NCI-H2107 treated with DMSO at 0.1 percent for 48 hours (cell line): ENCODE results near the gene ELOB.

Experiments used
- DNase-seq: peaks from one replicate; lab custom pipeline; 2025; ENCODE audit not compliant: unreplicated experiment; lab: John Stamatoyannopoulos, UW

The ELOB gene

GRCh38 chr16:2784358-2785100, 7.4 kb upstream of the ELOB start:
- DNase-seq, result no peak

- DNase-seq, result no peak
Measured at GRCh38 chr16:2783581-2784357, 6.7 kb upstream of the ELOB start.

- DNase-seq, result no peak
Measured at GRCh38 chr16:2782583-2783351, 5.7 kb upstream of the ELOB start.

GRCh38 chr16:2779978-2780898, 3.2 kb upstream of the ELOB start:
- DNase-seq, result no peak

GRCh38 chr16:2779151-2779920, 2.3 kb upstream of the ELOB start:
- DNase-seq, result no peak

- DNase-seq, result no peak
Measured at GRCh38 chr16:2778630-2778958, 1.5 kb upstream of the ELOB start.

GRCh38 chr16:2777903-2778629, 986 bp upstream of the ELOB start:
- DNase-seq, result no peak

- DNase-seq, result no peak
Measured at GRCh38 chr16:2776500-2777139, 460 bp downstream of the ELOB start.

DNA sequence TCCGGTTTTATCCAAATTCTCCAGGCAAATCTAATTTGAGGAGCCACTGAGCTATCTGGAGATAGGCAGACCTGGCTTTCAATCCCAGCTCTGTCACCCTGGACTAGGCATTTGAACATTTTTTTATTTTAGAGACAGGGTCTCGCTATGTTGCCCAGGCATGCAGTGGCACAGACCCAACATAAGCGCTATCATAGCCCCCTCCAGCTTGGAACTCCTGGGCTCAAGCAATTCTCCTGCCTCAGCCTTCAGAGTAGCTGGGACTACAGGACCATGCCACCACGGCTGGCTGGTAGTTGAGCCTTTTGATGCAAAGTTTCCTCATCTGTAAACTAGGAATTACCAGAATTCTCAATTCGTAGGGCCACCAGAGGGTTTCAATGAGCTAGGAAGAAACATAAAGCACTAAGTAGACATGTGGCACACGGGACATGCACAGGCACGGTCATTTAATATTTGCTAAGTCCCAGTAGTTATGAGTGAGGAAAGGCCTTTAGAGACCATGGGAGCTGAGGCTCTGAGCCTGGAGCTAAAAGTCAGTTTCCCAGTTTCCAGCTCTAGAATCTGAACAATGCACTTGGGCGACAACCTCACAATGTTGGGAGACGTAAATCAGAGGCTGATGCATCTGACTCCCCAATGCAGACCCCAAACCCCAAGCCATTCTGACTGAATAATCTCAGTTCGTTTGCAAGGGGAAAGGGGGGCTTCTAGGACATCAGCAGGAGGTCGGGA, 1.1 kb downstream of the ELOB start:
- no peak for DNase-seq

GRCh38 chr16:2775131-2775716, 1.9 kb downstream of the ELOB start:
- DNase-seq, result no peak

DNA sequence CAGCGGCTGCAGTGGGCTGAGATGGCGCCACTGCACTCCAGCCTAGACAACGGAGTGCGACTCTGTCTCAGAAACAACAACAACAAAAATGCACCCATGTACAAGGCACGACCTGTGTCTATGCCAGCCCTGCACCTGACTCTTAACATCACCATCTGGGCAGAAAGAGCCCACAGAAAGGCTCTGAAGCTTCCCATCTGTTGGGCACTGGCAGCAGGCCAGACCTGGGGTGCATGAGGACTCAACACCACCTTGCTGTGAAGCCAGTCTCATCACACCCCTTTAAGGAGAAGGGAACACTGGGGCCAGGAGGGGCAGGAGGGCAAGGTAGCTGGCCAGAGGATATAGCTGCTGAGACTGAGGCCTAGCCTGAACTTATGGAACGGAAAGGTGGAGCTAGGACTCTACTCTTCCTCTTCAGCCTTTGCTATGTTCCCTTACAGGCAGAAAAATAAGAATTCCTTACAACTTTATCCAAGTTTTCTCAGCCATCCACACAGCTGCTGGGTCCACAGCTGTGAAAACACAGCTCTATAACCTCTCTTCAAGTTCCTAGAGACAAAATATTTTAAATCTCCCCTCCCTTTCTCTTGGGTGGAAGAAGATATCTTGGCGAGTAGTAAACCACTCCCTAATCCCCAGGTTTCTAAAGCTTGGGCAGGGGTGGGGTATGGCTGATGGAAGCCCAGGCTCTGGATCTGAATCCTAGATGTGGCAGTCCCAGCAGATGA, 2.8 kb downstream of the ELOB start:
- DNase-seq, result no peak

GRCh38 chr16:2773188-2773968, 3.7 kb downstream of the ELOB start:
- no peak for DNase-seq

GRCh38 chr16:2771496-2772402, 5.3 kb downstream of the ELOB start:
- DNase-seq, result no peak

- DNase-seq, result no peak
Measured at GRCh38 chr16:2770057-2770951, 6.8 kb downstream of the ELOB start.
